ENCODE results near the gene MYD88.
"Not testable (repeated sequence)": the region's sequence is repeated elsewhere in the genome, so short reads cannot be mapped to it uniquely, and the experiment has no call there.

Gene MYD88

DNA sequence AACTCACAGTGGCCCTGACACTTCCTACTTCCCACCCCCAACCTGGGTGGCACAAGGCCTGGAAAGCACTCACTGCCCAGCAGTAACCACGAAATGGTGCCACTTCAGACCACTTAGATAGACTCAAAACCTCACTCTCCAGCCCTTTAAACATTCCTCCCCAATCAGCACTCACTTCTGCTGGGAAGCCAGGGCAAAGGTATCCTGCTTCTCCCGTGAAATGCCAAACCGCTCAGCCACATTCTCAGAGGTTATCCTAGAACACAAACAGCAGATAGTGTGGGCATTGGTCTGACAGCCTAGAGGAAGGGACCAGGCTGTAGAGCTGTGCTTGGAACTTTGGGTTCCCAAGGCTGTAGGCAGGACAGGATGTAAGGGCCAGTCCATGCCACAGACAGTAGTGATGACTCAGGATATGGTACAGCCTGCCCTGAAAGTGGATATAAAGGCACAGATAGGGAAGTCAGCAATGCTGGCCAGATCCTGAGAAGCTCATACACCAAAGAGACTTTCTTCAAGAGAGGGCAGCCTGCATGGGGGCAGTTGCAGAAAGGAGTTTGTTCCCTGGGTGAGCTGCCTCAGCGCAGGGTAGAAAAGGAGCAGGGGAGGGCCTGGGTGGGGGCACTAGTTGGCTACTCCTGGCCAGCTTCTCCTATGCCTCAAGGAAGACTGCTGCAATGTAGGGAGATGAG lies 10.7 kb upstream of the MYD88 start:
- no peak for DNase-seq

DNA sequence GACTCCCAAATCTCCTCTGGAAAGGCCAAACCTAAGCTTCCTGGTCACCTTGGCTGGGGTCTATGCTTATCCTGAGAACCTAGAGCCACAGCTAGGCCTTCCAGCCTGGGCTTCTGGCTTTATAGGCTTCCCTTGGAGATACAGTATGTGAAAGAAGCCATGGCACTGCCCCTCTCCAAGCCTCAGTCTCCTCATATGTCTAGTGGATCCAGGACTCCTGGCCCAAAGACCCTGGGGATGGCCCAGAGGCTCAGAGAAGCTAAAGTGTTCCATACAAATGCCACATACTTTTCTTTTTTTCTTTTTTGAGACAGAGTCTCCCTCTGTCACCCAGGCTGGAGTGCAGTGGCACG lies 10.2 kb upstream of the MYD88 start:
- DNase-seq: no peak

DNA sequence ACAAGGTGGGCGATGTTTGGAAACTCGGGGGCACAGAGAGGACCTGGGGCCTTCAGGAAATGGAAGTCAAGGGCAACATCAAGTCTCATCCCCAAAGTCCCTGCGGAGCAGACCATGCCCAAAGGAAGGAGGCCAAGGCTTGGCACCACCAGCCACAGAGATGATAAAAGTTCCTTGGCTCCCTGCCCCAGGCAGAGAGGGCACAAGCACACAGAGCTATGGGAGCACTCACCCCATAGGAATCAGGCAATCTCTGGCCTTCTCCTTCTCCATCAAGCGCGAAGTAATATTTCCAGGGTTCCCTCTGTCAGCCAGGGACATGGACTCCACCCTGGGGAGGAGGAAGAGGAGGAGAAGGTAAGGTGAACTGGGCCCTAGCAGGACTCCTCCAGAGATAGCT lies 9.4 kb upstream of the MYD88 start:
- DNase-seq: no peak

DNA sequence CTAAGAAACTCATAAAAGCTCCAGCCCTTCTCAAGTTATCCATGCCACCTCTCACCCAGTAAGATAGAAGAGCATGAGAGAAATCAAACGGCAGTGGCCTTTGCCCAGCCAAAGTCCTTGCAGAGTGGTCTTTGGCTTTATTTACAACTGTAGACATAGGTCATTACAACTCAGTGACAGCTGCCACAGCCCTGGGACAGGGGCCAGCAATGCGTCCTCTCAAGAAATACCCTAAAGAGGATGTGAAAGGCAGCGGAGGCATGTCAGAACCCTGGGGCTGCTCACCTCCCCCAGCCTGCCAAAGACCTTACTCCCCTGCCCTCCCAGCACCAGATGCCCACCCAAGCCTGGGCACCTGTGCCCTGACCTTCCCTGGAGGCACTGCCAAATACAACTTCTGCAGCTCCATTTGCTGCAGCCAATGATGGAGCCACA lies 7.8 kb upstream of the MYD88 start:
- DNase-seq: no peak

DNA sequence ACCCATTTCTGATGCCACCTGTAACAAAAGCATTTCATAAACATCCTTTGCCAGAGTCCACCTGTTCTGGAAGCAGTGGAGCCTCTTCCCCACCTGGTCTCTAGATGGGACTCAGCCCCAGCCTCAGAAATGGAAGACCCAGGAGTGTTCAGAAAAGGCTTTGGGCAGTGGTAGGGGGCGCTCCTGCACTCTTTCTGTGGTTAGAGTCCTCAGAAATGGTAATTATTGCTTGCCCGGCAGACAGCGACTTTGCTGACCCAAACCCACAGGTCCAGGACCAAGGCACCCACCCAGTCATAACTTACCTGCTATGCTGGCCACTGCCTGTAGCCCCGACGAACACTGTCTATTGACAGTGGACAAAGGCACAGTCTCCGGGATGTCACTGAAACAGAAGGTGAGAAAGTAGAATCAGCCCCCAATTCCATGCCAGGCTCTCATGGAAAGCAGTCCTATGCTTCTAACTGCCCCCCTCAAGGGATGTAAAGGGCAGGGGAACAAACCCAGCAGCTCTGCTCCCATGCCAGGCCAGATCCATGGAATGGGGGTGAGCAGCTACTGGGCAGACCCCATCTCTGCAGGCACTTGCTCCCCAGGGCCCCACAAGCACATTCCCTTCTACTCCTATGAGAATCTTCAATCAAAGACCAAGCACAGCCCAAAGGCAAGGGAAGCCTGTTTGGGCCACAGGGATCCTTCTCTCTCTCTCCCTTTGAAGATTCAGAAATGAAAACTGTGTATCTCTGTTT lies 6.7 kb upstream of the MYD88 start:
- no peak for DNase-seq

DNA sequence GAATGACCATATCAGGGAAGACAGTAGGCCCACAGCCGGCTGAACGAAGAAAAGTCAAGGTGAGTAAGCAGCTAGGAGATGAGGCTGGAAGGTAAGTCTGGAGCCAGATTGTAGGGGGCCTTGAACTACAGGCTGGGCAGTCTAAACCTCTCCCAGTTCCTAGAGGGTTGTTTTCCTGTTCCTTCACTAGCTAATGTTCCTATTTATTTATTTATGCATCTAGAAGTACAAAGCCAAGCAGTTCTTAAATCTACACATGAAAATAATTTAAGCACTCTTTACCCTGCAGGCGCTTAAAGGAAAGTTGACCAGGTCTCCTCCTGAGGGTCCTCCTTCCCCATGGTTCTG lies 5.3 kb upstream of the MYD88 start:
- no peak for DNase-seq

DNA sequence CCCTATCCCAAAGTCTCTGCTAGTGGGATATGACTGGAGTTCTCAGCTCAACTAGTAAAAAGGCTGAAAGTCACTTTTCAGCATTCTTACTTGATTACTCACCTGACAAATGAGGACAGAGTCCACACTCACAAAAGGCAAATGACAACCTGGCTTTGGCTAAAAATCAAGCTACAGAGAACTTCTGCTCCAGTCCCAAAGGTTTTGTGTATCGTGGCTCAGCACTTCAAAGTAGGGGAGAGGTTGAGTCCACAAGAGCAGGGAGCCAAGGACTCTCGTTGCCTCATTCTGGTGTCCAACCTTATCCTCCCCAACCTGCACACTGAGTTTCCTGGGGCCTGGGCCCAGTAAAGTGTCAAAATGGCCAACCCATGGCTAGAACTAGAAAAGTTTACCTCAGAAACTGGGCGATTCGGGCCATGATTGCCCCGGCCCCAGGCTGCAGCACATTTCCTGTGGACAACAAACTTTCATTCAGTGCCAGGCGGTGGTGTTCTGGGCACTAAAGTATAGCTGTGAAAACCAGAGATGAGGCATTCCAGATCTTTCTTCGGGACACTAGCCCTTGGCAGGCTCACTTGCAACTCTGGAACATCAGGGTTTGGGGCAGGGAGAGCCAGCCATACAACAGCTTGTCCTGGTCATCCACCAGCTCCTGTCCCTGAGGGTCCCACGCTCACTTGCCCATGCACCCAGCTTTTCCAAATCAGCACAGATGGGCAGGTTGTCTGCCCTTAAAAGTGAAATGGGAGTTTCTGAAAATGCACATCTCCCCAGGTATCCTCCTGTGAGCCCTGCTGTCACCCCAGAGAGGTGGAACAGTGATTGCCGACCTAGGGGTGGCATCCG lies 4.7 kb upstream of the MYD88 start:
- DNase-seq: no peak

DNA sequence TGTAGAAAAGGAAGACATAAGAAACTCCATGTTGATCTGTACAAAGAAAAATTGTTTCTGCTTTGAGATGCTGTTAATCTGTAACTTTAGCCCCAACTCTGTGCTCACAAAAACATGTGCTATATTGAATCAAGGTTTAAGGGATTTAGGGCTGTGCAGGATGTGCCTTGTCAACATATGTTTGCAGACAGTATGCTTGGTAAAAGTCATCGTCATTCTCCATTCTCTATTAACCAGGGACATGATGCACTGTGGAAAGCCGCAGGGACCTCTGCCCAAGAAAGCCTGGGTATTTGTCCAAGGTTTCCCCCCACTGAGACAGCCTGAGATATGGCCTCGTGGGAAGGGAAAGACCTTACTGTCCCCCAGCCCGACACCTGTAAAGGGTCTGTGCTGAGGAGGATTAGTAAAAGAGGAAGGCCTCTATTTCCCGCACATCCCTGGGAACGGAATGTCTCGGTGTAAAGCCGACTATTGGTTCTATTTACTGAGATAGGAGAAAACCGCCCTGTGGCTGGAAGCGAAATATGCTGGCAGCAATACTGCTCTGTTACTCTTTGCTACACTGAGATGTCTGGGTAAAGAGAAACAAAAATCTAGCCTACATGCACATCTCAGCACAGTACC lies 3.8 kb upstream of the MYD88 start:
- not testable (repeated sequence) for DNase-seq

DNA sequence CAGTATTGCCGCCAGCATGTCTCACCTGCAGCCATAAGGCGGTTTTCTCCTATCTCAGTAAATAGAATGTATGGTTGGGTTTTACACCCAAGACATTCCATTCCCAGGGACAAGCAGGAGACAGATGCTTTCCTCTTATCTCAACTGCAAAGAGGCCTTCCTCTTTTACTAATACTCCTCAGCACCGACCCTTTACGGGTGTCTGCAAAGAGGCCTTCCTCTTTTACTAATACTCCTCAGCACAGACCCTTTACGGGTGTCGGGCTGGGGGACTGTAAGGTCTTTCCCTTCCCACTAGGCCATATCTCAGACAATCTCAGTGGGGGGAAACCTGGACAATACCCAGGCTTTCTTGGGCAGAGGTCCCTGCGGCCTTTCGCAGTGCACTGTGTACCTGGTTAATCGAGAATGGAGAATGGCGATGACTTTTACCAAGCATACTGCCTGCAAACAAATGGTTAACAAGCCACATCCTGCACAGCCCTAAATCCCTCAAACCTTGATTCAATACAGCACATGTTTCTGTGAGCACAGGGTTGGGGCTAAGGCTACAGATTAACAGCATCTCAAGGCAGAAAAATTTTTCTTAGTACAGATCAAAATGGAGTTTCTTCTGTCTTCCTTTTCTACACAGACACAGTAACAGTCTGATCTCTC lies 2.7 kb upstream of the MYD88 start:
- not testable (repeated sequence) for DNase-seq

DNA sequence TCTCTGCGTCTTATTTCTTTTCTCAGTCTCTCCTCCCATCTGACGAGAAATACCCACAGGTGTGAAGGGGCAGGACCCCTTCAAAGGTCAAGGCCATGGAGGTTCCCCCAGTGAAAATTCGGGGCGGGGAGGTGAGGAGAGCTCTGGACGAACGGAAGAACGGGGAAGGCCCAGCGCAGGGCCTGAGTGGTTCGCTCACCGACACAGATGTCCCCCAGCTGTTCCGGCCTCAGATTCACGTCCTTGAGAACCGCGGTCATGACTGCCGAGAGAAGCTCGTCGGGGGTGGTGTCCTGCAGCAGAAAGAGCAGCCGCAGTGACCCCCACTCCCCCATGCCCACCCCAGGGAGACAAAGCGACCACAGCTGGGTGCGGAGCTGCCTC lies 2.1 kb upstream of the MYD88 start:
- DNase-seq: no peak

DNA sequence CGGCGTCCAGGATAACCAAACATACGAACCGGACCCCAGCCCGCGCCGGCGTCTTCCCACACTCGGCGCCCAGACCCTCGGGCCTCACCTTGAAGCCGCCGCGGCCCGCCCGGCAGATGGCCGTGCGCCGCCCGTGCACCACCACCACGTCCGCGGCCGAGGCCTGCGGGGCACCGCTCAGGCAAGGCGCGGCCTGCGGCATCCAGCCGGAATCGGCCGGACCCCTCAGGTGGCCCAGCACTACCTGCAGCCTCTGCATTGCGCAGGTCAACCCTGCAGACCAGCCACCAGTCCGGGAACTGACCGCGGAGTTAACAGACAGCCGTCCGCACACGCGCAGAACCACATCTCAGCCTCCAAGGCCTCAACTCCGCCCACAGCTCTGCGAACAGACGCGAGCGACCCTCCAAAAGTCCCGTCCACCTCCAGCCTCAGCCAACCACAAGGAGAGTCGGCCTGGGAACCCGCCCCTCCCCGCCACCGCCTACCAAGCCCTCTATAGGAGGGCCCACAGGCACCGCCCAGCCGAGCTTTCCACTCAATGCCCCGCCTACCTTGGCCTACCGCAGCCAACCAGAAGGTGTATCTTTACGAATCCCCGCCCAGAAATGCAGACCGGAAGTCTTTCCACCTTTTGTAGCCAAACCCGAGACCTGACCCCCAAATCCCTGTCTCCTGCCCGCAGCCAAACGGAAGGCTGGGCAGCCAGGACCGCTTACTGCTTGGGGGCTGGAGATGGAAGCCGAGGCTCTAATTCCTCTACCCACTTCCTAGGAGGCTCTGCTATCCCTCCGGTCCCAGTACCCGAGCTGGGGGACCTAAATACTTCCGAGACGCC lies 1.5 kb upstream of the MYD88 start, which contains the start of gene ACAA1:
Gene ACAA1 (minus strand): TSS at position 351 of the 838 bp plus-strand sequence. CDS start 92 bp downstream, at position 259.
- peak; percentile 88 for DNase-seq

DNA sequence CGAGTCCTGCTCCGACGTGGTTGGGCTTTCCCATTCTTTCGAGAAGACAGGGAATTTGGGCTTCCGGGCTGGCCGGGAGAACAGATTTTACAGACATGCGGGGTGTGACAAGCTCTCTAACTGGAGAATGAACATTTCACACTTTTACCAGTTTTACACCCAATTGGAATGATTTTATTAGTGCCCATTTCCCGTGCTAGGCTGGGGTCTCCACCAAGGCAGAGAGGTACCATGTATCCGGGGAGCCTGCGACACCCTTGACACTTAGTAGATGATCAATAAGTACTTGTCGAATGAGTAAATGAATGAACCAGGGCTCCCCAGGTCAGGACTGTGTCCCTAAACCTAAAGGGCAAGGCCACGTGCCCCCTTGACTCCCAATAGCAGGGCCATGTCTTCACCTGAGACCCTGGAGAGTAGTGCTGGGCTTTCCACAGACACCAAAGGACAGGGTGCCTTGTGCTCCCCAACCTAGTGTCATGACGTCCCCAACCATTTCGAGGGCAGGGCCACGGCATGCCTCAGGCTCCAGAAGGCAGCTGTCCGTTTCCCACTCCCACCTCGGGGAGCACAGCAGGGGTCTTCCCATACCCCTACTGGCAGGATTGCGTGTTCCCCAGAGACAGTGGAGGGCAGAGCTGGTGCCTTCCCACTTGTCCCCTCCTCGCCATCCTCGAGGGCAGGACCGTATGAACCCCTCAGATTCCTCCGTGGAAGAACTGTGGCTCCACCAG lies 679 bp upstream of the MYD88 start:
- no peak for DNase-seq

DNA sequence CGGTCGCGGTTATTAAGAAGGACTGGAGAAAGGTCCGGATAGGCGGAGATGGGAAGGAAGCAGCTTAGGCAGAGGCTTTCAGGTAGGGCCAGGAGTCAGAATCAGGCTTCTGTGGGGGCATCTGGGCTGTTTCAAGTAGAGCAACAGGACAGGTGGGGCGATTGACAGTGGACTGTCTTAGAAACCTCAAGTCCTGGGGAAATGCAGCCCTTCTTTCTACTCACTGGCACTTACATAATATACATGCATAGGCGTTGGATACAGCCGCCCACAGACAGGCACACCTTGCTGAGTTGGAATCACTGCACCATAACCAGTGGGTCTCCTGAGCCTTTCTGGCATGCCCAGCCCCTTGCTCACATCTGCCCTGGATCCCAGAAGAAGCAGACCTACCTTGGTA lies 730 bp downstream of the MYD88 start:
- no peak for DNase-seq

DNA sequence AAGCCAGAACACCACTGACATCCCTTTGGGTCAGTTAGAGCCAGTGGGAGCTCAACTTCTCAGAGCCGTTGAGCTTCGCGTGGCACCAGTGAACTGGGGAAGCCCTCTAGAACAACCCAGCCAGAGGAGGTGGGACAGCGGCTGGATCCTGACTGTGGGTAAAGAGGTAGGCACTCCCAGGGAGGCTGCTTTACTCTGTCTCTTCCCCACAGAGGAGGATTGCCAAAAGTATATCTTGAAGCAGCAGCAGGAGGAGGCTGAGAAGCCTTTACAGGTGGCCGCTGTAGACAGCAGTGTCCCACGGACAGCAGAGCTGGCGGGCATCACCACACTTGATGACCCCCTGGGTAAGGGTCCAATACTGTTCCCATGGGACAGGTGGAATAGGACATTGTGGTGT lies 1.2 kb downstream of the MYD88 start:
- DNase-seq: no peak

DNA sequence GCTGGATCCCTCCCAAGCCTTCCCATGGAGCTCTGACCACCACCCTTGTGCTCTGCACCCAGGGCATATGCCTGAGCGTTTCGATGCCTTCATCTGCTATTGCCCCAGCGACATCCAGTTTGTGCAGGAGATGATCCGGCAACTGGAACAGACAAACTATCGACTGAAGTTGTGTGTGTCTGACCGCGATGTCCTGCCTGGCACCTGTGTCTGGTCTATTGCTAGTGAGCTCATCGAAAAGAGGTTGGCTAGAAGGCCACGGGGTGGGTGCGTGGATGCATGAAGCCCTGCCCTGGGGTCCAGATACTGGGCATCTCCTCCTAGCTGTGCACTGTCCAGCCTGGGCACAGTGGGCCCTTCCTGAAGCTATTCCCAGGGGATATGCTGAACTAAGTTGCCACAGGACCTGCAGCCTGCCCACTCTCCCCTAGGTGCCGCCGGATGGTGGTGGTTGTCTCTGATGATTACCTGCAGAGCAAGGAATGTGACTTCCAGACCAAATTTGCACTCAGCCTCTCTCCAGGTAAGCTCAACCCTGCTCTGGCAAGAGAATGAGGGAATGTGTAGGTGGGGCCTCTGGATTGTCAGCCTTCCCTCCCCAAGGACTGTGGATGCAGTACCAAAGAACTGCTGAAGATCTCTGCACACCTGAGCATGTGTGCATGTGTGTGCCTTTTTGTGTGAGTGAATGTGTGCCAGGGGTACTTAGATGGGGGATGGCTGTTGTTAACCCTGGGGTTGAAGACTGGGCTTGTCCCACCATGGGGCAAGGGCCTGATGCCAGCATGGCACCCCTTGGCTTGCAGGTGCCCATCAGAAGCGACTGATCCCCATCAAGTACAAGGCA lies 2.1 kb downstream of the MYD88 start:
- DNase-seq: no peak

DNA sequence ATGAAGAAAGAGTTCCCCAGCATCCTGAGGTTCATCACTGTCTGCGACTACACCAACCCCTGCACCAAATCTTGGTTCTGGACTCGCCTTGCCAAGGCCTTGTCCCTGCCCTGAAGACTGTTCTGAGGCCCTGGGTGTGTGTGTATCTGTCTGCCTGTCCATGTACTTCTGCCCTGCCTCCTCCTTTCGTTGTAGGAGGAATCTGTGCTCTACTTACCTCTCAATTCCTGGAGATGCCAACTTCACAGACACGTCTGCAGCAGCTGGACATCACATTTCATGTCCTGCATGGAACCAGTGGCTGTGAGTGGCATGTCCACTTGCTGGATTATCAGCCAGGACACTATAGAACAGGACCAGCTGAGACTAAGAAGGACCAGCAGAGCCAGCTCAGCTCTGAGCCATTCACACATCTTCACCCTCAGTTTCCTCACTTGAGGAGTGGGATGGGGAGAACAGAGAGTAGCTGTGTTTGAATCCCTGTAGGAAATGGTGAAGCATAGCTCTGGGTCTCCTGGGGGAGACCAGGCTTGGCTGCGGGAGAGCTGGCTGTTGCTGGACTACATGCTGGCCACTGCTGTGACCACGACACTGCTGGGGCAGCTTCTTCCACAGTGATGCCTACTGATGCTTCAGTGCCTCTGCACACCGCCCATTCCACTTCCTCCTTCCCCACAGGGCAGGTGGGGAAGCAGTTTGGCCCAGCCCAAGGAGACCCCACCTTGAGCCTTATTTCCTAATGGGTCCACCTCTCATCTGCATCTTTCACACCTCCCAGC lies 2.9 kb downstream of the MYD88 start:
- no peak for DNase-seq

DNA sequence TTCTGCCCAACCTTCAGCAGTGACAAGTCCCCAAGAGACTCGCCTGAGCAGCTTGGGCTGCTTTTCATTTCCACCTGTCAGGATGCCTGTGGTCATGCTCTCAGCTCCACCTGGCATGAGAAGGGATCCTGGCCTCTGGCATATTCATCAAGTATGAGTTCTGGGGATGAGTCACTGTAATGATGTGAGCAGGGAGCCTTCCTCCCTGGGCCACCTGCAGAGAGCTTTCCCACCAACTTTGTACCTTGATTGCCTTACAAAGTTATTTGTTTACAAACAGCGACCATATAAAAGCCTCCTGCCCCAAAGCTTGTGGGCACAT lies 3.5 kb downstream of the MYD88 start:
- DNase-seq: no peak

DNA sequence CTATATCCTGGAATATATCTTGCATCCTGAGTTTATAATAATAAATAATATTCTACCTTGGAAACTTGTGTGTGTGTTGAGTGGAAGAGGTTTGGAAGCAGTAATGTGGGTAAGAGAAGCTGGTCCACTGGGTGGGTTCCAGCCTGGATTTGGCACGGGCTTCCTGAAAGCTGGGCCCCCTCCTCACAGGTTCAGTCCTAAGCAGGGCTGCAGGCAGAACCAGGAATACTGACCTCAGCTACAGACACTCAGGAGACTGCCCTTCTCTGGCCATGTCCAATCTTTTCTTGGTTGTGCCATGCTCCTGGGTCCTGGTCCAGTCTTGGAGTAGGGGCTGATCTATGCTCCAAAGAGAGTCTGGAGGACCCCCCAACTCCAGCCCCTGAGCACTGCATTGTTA lies 4.5 kb downstream of the MYD88 start:
- no peak for DNase-seq

DNA sequence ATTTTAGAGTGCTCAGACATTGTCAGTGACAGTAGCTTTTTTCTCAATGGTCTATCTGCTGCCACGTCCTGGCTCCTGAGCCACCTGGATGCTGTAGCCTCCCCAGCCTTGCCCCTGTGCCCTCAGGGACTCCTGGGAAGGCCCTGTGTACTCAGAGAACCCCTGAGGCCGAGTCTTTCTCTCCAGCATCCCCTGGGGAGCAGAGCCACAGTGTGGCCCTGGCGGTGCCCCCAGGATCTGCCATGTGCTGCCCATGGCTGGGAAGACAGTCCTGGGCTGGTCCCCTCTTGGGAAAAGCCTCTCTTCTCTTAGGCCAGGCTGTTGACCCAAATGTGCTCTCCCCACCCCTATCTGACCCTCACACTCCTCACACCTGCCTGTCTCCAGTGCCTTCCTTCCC lies 5.0 kb downstream of the MYD88 start:
- DNase-seq: no peak

DNA sequence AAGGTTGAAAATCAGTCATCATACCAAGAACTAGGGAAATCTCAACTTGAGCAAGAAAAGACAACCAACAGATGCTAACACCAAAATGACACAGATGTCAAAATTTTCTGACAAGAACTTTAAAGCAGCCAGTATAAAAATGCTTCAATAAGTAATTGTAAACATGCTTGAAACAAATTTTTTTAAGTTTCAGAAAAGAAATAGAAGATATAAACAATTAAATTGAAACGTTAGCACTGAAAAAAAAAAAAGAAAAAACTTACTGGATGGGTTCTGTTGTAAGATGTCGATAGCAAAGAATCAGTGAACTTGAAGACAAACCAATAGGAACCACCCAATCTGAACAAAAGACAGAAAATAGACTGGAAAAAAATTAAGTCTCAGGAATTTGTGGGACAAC lies 8.0 kb downstream of the MYD88 start:
- DNase-seq: no peak
